ENCODE measurements around the gene RERG.

DNA sequence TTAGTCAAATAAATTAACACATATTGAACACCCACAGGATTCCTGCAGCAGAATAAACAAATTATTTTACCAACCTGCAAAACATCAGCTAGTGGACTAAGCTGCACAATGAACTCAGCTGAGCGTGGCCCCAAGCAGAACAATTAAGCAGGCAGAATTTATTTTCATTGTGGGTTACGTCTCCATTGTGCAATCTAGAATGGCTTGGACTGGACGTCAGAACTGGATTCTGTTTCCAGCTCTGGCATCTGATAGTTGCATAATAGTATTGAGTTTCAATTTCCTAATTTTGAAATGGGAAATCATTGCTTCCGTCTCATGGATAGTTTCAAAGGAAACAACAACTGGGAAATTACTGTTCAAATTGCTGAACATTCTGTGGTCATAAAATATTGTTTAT, 35.5 kb upstream of the RERG start:
- TF ChIP-seq, protein P1, sequence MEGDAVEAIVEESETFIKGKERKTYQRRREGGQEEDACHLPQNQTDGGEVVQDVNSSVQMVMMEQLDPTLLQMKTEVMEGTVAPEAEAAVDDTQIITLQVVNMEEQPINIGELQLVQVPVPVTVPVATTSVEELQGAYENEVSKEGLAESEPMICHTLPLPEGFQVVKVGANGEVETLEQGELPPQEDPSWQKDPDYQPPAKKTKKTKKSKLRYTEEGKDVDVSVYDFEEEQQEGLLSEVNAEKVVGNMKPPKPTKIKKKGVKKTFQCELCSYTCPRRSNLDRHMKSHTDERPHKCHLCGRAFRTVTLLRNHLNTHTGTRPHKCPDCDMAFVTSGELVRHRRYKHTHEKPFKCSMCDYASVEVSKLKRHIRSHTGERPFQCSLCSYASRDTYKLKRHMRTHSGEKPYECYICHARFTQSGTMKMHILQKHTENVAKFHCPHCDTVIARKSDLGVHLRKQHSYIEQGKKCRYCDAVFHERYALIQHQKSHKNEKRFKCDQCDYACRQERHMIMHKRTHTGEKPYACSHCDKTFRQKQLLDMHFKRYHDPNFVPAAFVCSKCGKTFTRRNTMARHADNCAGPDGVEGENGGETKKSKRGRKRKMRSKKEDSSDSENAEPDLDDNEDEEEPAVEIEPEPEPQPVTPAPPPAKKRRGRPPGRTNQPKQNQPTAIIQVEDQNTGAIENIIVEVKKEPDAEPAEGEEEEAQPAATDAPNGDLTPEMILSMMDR (IDR thresholded peaks at IDR 0.05; ENCODE audit: low read length), result no peak
- TF ChIP-seq EZH2 (optimal IDR thresholded peaks at IDR 0.05; ENCODE audit: low read depth, low read length), result no peak
- no peak for TF ChIP-seq EZH2phosphoT487 (IDR thresholded peaks at IDR 0.05; ENCODE audit: low read length)
